Thymus (tissue), 11 donors: ENCODE measurements around the gene SERTAD2. TPM values are rescaled to one million over a fixed set of nuclear protein-coding genes. Genes with fewer than 3 reads are reported as not detected.

Source experiments
- DNase-seq, 9 donors: peaks; one replicate each; pipeline ENCODE4 v3.0.0-alpha.2; 2013; ENCODE audit warnings: low spot score in 9 of 9, low read depth in 6 of 9, missing footprints in 1 of 9
- H3K27ac ChIP-seq, 2 donors: one replicate each; pipeline ENCODE4 v1.5.1; 2013; ENCODE audit warnings: control low read depth in 1 of 2, low read depth in 1 of 2, low read length in 1 of 2, mild to moderate bottlenecking in 1 of 2, moderate library complexity in 1 of 2
- H3K27me3 ChIP-seq, 2 donors: one replicate each; pipeline ENCODE4 v1.5.1; 2013; ENCODE audit warnings: low read length in 1 of 2; ENCODE audit not compliant: control insufficient read depth in 2 of 2, insufficient read depth in 1 of 2
- H3K36me3 ChIP-seq, 2 donors: one replicate each; pipeline ENCODE4 v1.5.1; 2013; ENCODE audit warnings: low read length in 1 of 2, mild to moderate bottlenecking in 1 of 2, moderate library complexity in 1 of 2; ENCODE audit not compliant: control insufficient read depth in 2 of 2, insufficient read depth in 2 of 2
- H3K4me1 ChIP-seq, 2 donors: one replicate each; pipeline ENCODE4 v1.5.1; 2013; ENCODE audit warnings: low read length in 2 of 2; ENCODE audit not compliant: control insufficient read depth in 2 of 2, insufficient read depth in 2 of 2
- H3K4me3 ChIP-seq, 2 donors: one replicate each; pipeline ENCODE4 v1.5.1; 2013; ENCODE audit warnings: low read length in 2 of 2, control low read depth in 1 of 2, mild to moderate bottlenecking in 1 of 2
- H3K9me3 ChIP-seq, 2 donors: one replicate each; pipeline ENCODE4 v1.5.1; 2013; ENCODE audit warnings: low read length in 1 of 2, mild to moderate bottlenecking in 1 of 2; ENCODE audit not compliant: control insufficient read depth in 2 of 2, insufficient read depth in 1 of 2
- WGBS: extraction: QIAGEN DNeasy Blood & Tissue Kit; methylation state at CpG from one replicate; pipeline ENCODE4 v1.1.7; 2013; 5-methylcytosine and 5-hydroxymethylcytosine counted together
- polyA plus RNA-seq: library from polyadenylated mRNA; stranded (reverse); fragments of 200-250 nt; gene quantifications from one replicate; pipeline ENCODE4 v1.2.3, GENCODE V29; 2013
- total RNA-seq: library from RNA; stranded (reverse); fragments of 120-200 nt; gene quantifications from one replicate; pipeline ENCODE4 v1.2.4, GENCODE V29; 2013
- donor health status: healthy.

SERTAD2 gene
- total and polyA plus RNA-seq, 2 donors = 13.3 to 37.6 TPM

DNA sequence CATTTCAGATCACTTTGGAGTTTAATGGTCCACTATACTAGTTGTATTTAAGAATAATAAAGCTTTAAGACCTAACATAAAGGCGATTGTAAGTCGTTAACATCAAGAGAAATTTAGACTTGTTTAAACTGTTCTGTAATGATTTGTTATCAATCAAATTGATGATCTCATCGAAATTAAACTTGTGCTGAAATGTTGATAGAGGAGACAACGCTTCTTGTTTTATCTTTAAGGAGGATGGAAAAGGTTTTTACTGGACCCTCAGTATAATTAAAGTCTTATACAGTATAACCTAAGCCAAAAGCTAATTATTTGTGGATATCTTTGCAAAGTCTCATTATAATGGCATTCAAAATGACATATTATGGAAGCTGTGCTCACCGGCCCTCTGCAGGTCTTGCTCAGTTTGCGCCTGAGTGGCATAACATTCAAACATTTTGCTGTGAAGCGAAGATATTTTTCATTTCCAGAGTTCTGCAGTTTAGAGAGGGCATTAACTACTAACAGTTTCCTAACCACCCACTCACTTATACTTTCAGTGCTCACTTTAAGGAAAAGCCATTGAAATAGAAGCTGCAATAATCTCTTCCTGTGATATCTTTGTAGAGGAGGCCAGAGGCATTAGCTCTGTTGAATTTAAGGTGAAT lies 1.4 kb upstream of the SERTAD2 start:
- peak overlapping the region; percentile 62 to 93 for H3K4me3 ChIP-seq
- peaks cover 37 to 59% of the 10 kb centered on the region in 2 donors for H3K4me1 ChIP-seq
- 38% methylated on average over 7 of the region's 7 CpGs for WGBS
- peak in 1 of 9 donors; percentile 77 for DNase-seq
- H3K9me3 ChIP-seq = no peaks in the 10 kb centered on the region
- H3K36me3 ChIP-seq = no peaks in the 10 kb centered on the region
- H3K27ac ChIP-seq = peak overlapping the region; percentile 64 to 92
- H3K27me3 ChIP-seq = no peaks in the 10 kb centered on the region

DNA sequence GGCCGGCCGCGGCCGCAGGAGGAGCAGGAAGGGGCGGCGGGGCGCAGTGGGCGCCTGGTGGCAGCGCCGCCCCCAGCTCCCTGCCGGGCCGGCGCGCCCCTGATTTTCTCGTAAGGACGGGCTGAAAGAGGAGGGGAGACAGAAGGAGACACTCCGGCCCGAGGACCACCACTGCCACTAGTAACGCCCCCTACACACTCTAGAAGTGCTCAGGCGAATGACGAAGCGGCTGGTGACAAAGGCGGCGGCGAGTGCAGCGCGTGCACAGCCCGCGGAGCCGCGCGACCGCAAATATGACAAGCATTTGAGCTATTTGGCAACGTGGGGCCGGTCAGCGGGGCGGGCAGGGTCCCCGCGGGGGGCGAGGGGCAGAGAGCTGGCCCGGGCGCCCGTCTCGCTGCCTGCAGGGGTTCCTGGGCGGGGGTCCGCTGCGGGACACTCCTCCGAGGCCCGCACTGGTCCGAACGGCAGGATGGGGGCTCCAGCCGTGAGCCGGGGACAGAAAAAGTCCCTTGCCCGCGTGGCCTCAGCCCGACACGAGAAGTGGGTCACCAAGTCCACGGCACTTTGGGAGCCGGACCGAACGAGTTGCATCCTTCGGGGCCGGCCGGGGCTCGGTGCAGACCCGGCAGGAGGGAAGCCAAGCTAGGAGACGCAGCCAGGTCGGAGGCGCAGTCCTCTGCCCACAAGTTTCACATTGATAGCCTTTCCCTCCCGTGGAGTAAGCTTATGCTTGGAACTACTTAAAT lies 524 bp upstream of the SERTAD2 start:
- peaks cover 39 to 60% of the 10 kb centered on the region in 2 donors for H3K4me1 ChIP-seq
- peak in 4 of 9 donors; percentile 67 to 88 (median 73) for DNase-seq
- peak overlapping the region; percentile 62 to 93 for H3K4me3 ChIP-seq
- H3K27me3 ChIP-seq = no peaks in the 10 kb centered on the region
- H3K27ac ChIP-seq = peak overlapping the region; percentile 92 to 96
- H3K36me3 ChIP-seq = no peaks in the 10 kb centered on the region
- no peaks in the 10 kb centered on the region for H3K9me3 ChIP-seq
- WGBS = under 1% methylated on average over 70 of the region's 70 CpGs

DNA sequence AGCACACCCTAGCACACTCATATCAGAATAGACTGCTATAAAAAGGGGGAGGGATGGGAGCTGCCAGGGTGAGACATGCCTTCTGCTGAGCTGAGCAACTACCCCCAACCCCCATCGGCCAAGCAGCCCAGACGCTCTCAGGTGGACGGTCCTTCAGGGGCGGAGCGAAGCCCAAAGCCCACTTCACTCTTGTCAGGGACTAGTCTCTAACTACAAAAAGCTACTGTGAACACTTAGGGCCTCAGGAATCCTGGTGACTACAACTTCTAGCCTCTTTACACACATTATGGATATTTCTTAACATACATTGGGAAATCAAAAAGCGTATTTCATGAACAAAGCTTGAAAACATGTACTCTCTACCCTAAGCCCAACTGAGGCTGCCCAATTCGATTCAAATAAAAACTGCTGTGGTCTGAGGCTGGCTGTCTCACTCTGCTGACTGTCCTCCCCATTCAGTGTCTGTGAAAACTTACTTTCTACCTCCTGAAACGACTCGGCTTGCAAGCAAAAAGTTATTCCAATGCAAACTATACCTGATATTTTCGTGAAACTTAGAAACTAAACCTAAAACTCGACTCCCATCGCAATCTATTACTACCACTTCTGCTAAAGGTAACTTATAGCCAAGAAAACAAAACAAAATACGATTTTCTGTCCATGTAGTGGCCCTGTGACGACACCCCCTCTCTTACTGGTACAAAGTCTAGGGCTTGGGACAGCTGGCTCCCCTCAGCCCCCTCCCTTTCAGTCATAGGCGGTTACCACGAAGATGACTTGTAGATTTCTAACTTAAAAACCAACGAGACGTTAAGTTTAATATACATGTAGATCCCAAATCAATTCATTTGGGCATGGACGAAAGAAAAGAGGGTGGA lies 1.2 kb downstream of the SERTAD2 start:
- H3K36me3 ChIP-seq = no peaks in the 10 kb centered on the region
- no peaks in the 10 kb centered on the region for H3K27me3 ChIP-seq
- H3K27ac ChIP-seq = peak overlapping the region; percentile 68 to 98
- H3K4me3 ChIP-seq = peak overlapping the region; percentile 86 to 93
- H3K9me3 ChIP-seq = no peaks in the 10 kb centered on the region
- H3K4me1 ChIP-seq = peaks cover 27 to 51% of the 10 kb centered on the region in 2 donors
- WGBS = 2% methylated on average over 19 of the region's 19 CpGs
- peak in 1 of 9 donors; percentile 76 for DNase-seq

DNA sequence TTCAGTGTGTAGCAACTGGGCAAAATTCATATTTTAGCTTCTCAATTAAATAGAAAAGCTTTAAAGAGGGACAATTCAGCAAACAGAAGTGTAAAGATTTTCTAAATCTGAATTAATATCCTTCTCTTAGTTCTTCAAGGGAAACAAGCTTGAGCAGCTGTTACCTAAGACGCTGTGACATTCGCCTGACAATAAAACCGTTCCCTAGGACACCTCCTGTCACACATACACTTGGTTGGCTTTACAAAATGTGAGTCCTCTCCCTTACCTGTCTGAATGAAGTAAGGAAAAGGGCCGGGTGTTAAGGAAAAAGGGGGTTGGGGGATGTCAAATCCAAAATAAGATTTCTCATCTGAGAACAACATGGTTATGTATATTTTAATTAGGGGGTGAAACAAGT lies 2.1 kb downstream of the SERTAD2 start:
- WGBS = 23% methylated on average over 4 of the region's 4 CpGs
- no peaks in the 10 kb centered on the region for H3K36me3 ChIP-seq
- no peaks in the 10 kb centered on the region for H3K27me3 ChIP-seq
- peaks cover 23 to 46% of the 10 kb centered on the region in 2 donors for H3K4me1 ChIP-seq
- H3K4me3 ChIP-seq = peak overlapping the region; percentile 86 to 93
- H3K9me3 ChIP-seq = no peaks in the 10 kb centered on the region
- no peak for DNase-seq
- peak overlapping the region in 1 of 2 donors; percentile 29 for H3K27ac ChIP-seq

DNA sequence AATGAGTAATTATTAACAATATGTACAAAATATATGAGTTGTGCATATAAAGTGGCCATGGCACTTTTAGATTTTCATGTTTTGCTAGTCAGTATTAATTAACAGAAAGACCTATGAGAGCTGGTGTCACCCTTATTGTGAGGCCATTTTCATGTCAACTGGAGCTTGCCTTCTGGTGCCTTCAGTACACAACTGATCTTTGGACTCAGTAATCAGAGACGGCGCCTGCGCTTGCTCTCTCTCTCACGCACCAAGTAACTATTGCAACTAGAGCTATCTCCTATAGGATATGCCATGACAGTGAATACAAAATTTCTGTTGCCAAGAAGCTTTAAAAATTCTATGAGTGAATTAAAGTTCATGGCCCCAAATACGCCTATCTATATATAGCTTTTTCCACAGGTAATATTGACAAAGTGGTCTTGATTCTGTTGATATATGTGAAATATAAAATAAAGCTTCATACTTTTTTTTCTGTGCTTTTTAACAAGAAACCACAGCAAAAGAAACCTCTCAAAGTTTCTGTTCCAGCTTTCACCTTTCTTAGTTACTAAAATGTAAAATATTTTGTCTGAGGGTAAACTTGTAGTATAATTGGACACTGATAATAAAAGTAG lies 2.9 kb downstream of the SERTAD2 start:
- H3K27me3 ChIP-seq = no peaks in the 10 kb centered on the region
- DNase-seq = no peak
- no peaks in the 10 kb centered on the region for H3K9me3 ChIP-seq
- H3K27ac ChIP-seq = no peak overlapping the region
- peaks cover 21 to 42% of the 10 kb centered on the region in 2 donors for H3K4me1 ChIP-seq
- 88% methylated on average over 5 of the region's 5 CpGs for WGBS
- H3K4me3 ChIP-seq = peak overlapping the region in 1 of 2 donors; percentile 93
- H3K36me3 ChIP-seq = no peaks in the 10 kb centered on the region

DNA sequence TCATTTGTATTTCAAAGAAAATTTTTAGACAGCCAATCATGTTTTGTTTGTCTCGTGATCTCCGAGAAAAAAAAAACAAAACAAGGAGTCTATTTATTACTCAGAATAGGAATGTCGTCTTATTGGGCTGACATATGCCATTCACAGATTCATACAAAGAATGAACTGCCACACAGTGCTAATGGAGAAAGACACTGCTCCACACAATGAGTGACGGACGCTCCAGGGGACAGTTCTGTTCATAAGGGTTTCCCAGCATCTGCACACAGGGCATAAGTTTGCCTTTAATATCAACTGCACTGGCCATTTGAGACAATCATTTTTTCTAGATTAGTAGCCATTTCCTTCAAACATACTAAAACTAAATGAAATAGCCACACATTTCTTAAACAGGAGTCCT lies 3.4 kb downstream of the SERTAD2 start:
- Histone ChIP-seq H3K27ac (no peak overlapping the region), H3K27me3 (no peaks in the 10 kb centered on the region), H3K4me1 (peaks cover 18 to 38% of the 10 kb centered on the region in 2 donors), H3K4me3 (no peak overlapping the region), H3K9me3 (no peaks in the 10 kb centered on the region), H3K36me3 (no peaks in the 10 kb centered on the region)
- DNase-seq = no peak
- 97% methylated on average over 5 of the region's 5 CpGs for WGBS

DNA sequence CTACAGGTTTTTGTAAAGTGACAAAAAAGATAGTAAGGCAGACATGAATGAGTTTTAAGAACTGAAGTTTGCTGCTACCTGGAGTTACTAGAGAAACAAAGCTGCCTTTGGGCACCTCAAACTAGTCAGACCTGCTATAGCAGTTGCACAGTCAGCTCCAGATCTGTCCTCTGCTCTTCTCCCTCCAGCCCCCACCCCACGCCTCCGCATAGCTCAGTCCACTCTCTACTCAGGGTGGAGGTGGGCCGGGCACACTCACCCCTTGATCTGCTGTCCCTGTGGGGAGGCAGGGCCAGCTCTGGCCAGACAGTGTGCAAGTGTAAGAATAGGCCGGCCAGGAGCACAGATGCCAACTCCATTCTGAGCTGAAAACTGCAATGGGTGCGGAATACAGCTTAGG lies 4.1 kb downstream of the SERTAD2 start:
- no peak for DNase-seq
- H3K4me3 ChIP-seq = peak overlapping the region in 1 of 2 donors; percentile 1
- H3K9me3 ChIP-seq = no peaks in the 10 kb centered on the region
- peak overlapping the region; percentile 19 to 78 for H3K27ac ChIP-seq
- H3K4me1 ChIP-seq = peaks cover 21 to 39% of the 10 kb centered on the region in 2 donors
- 82% methylated on average over 5 of the region's 5 CpGs for WGBS
- no peaks in the 10 kb centered on the region for H3K36me3 ChIP-seq
- H3K27me3 ChIP-seq = no peaks in the 10 kb centered on the region

DNA sequence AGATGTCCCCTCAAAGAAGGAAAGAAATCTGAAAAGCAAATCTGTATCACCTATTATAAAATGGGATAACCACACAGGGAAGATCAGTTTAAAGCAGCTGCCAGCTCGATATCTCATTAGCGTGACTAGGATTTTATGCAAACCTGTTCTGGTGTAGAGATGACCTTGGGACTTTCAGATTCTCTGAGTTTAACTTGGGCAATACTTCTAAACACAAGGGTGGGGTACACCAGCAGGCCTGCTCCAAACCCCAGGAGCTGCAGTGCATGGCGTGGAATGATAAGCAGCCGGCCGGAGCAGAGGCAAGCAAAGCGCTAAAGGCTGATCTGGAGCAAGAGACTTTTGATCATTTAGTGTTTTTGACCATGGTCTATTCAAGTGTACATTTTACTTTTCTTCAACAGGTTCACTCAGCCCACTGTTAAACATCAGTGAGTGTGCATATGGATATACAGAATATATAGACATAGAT lies 4.7 kb downstream of the SERTAD2 start:
- Histone ChIP-seq H3K4me1 (peaks cover 27 to 42% of the 10 kb centered on the region in 2 donors), H3K4me3 (no peak overlapping the region), H3K27me3 (no peaks in the 10 kb centered on the region), H3K36me3 (no peaks in the 10 kb centered on the region), H3K27ac (peak overlapping the region in 1 of 2 donors; percentile 78), H3K9me3 (no peaks in the 10 kb centered on the region)
- 95% methylated on average over 6 of the region's 6 CpGs for WGBS
- DNase-seq = no peak
